NCI-H187 (cell line): ENCODE measurements around the gene GAL3ST2.
"Not testable (repeated sequence)": the region's sequence is repeated elsewhere in the genome, so short reads cannot be mapped to it uniquely, and the experiment has no call there.

Experiments
- DNase-seq, 2 experiments: peaks; one replicate each; lab custom pipeline; 2025; lab: John Stamatoyannopoulos, UW

GAL3ST2 gene

DNA sequence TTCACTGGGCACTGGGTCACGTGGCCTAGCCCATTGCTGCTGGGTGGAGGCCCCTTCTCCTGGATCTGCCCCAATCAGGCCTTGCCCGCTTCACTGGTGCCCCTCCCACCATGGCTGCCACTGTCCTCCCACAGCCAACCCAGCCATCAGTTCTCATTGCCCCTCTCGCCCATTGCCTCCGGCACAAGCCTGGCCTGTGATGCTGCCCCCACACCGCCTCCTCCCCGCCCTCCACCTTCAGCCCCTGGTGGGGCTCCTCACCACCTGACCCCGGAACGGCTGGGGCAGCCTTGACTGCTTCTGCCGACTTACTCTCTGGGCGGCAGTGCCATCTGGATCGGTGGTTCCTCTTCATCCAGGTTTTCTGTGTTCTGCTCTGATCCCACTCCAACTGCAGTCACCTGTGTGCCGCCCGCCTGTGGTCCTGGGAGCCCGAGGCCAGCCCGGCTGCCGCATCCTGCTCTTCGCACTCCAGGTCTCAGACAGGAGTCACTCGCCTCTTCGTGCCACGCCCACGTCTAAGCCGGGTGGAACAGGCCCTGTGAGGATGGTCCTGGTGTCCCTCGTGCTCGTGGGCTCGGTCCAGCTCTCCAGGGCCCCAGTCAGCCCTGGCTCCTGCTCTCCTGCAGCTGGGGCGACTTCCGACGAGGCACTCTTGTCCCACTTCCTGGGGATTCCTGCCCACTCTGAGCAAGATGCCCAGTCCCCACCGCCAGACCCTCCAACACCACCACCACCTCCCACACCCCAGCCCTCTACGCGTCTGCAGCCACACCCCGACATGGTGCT lies 28.0 kb upstream of the GAL3ST2 start:
- no peak for DNase-seq

DNA sequence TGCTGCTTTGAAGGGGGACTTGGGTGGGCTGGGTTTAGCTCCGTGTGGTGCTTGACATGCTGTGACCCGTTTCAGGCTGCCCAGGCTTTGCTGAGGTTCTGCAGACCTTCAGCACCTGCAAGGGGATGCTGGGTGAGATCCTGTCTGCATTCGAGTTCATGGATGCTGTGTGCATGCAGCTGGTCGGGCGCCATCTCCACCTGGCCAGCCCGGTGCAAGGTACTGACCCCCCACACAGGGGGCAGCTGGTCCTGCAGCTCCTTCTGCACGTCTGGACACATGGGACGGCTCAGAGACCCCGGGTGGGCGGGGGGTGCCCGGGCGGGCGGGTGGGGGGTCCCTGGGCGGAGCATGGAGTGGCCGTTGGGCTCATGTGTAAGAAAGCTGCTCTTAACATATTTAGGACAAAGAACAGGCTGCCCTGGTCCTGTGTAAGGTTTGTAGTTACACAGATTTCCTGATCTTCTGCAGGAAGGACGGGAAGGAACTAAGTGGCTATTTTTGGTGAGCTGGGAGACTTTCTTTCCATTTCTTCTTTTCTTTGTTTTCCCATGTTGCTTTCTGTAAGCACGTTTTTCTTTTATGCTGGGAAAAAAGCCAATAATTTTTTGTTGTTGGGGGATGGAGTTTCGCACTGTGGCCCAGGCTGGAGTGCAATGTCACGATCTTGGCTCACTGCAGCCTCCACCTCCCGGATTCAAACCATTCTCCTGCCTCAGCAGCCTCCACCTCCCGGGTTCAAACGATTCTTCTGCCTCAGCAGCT lies 26.4 kb upstream of the GAL3ST2 start:
- no peak for DNase-seq

DNA sequence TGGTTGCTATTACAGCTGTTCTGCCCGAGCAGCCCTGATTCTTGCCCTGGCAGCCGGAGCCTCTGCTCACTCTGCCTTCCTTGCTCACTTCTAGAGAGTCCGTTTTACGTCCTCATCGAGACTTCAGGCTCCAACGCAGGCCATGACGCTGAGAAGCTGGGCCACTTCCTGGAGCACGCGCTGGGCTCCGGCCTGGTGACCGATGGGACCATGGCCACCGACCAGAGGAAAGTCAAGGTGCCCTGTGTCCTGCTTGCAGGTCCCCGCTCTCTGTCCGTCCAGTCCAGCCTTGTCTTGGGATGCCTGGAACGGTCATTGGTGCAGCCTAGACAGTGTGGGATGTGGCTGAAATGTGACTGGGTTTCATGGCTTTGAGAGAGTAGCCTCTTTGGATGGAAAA lies 25.5 kb upstream of the GAL3ST2 start:
- no peak for DNase-seq

DNA sequence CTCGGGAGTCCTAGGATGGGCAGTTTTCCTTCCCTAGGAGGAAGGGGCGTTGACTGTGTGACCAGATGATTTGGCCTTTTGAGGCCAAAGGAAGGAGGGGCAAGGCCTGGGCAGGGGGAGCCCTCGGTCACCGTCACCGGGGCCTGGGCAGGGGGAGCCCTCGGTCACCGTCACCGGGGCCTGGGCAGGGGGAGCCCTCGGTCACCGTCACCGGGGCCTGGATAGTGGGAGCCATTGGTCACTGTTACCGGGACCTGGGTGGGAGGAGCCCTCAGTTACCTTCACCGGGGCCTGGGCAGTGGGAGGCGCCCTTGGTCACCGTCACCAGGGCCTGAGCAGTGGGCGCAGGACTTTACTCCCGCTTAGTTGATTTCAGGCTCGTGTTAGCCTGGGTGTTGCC lies 24.8 kb upstream of the GAL3ST2 start:
- no peak for DNase-seq

DNA sequence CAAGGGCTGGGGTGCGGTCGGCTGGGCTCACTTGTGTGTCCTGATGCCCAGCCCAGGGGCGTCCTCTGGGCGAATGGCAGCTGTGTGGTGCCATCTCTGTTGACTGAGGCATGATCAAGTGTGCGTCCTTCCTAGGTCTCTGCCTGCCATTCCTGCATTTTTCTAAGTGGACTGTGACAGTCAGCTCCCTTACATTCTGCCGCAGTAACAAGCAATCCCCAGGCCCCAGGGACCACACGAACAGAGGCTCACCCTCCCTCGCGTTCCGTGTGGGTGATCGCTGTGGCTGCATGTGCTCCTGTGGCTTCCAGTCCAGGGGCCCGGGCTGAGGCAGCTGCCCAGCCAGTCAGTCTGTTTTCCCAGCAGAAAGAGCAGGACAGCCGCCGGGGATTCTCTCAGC lies 24.4 kb upstream of the GAL3ST2 start:
- no peak for DNase-seq

DNA sequence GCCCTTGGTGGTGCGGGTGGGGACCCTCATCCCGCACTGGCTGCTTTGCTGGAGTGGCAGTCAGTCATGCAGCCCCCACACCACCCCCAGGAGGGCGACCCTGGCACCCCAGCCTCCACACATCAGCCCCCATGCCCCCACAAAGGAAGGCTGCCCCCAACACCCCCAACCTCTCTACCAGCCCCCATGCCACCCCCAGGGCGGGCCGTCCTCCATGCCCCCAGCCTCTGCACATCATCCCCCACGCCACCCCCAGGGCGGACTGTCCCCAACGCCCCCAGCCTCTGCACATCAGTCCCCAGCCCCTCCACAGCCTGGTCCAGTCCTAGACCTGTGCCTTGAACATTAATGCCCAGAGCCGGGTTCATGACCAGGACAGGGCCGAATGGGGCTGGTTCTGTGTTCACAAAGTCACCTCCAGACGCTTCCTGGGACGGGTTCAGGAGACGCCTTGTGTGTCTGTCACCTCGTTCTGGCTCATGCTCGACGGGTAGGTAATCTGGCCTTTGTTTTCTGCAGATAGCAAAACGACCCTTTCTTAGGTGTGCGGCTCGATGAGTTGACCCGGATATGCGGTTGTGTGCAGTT lies 23.8 kb upstream of the GAL3ST2 start:
- DNase-seq = no peak

DNA sequence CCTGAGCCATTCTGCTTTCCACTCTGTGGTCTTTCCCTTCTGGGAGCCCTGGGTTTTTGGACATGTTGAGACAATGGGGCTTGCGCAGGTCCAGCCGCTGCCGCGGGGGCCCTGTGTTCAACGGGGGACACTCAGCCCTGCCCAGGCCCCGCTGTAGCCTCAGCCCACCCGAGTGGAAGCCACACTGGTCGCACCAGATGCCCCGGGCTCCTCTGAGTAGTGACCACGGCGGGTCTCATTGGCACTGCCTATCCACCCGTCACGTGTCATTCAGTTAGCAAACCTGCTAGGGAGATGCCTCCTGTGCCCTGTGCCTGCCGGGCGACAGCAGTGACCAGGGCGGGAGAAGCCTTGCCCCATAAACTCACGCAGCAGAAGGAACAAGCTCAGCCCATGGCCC lies 23.1 kb upstream of the GAL3ST2 start:
- DNase-seq = no peak

DNA sequence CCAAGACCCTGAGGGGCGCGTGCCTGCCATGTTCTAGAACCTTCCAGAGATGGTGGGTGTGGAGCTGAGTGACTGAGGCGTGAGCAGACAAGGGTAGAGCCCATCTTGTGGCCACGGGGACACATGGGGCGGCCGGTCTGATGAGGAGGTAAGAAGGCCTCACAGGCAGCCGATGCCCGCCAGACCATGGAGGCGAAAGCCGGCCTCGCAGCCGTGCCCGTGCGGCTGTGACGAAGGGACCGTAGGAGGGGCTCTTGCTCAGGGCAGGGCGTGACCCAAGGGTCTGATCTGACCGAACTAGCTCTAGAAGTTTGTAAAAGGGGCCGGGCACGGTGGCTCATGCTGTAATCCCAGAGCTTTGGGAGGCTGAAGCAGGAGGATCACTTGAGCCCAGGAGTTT lies 22.6 kb upstream of the GAL3ST2 start:
- DNase-seq = no peak

DNA sequence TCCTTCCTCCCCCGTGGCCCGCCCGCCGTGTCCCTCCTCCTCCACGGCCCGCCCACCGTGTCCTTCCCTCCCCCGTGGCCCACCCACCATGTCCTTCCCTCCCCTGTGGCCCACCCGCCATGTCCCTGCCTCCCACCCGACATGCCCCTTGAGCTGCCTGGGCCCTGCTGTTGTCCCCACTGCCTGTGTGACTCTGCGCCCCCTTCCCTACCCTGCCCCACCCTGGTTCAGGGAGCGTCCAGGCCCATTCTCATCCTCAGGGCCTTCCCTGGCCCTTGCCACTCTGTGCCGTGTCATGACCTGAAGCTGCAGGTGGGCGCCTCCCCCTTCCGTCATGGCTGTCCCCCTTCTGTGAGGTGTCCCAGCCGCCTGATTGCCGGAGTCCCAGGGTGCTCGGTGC lies 21.5 kb upstream of the GAL3ST2 start:
- DNase-seq = no peak

DNA sequence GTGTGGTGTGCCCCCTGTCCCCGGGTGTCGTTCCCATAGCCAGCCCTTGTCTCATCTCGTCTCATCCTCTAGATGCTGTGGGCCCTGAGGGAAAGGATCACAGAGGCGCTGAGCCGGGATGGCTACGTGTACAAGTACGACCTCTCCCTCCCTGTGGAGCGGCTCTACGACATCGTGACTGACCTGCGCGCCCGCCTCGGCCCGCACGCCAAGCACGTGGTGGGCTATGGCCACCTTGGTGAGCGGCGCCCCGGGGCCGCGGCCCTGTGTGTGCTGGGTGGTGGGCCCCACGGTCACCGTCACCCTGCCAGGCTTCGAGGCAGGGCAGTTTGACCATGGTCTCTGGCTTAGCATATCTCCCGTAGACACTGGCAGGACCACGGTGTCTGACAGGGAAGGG lies 20.8 kb upstream of the GAL3ST2 start:
- no peak for DNase-seq

DNA sequence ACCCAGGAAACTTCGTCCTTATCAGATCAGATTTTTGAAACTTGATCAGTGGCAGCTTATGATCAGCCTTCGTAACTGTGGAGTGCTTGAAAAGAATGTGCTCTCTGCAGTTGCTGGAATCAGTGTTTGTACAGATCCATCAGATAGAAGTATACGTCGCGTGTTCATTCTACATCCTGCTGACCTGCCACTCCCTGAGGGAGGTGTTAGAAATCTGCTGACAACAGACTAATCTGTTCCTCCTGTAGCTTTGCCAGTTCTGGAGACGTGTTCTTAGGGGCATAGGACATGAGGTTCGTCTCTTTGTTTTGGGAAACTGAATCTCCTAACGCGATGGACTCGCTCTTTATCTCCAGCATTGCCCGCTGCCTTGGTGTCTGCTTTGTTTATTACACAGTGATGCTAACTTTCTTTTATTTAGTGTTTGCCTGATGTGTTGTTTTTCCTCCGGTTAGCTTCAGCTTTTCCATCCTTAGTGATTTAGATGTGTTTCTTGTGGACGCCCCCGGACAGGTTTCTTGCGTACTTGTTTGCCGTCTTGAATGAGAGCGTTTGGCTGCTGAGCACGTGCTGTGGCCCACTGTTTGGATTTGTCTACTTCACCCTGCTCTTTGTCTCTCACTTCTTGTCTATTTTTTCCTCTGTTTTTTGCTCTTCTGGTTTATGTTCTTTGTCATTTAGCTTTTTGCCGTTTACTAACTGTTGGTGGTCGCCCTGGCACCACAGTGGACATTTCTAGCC lies 17.4 kb upstream of the GAL3ST2 start:
- DNase-seq = no peak

DNA sequence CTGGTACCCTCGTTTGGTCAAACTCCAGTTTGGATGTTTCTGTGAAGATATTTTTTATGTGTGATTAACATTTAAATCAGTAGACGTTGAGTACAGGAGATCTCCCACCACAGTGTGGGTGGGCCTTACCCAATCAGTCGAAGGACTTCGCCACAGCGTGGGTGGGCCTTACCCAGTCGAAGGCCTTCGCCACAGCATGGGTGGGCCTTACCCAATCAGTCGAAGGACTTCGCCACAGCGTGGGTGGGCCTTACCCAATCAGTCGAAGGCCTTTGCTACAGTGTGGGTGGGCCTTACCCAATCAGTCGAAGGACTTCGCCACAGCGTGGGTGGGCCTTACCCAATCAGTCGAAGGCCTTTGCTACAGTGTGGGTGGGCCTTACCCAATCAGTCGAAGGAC lies 16.7 kb upstream of the GAL3ST2 start:
- DNase-seq = not testable (repeated sequence)

DNA sequence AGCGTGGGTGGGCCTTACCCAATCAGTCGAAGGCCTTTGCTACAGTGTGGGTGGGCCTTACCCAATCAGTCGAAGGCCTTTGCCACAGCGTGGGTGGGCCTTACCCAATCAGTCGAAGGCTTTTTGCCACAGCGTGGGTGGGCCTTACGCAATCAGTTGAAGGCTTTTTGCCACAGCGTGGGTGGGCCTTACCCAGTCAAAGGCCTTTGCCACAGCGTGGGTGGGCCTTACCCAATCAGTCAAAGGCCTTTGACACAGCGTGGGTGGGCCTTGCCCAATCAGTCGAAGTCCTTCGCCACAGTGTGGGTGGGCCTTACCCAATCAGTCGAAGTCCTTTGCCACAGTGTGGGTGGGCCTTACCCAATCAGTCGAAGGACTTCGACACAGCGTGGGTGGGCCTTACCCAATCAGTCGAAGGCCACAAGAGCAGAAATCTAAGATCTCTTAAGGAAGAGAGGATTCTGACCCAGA lies 16.3 kb upstream of the GAL3ST2 start:
- no peak for DNase-seq

DNA sequence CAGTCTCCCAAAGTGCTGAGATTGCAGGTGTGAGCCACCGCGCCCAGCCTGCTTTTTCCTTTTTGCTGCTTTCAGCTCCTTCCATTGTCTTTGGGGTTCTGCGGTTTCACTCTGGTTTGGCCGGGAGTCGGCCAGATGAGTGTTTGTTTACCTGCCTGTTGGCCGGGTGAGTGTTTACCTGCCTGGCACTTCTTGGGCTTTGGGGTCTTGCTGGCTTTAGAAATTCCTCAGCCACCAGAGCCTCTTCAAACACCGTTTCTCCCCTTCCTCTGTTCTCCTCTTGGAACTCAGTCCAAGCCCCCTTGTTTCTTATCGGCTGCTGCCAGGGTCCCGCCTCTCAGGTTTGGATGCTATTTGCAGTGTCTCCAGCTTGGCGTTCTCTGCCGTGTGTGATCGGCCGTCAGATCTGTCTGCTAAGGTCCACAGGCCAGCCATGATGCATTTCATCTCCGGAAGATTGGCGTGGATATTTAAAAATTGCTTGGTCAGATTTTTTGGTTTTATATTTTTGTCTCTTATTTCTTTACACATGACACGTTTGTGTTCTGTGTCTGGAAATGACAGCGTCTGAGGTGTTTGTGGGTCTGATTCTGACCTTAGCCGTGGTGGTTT lies 14.2 kb upstream of the GAL3ST2 start:
- no peak for DNase-seq

DNA sequence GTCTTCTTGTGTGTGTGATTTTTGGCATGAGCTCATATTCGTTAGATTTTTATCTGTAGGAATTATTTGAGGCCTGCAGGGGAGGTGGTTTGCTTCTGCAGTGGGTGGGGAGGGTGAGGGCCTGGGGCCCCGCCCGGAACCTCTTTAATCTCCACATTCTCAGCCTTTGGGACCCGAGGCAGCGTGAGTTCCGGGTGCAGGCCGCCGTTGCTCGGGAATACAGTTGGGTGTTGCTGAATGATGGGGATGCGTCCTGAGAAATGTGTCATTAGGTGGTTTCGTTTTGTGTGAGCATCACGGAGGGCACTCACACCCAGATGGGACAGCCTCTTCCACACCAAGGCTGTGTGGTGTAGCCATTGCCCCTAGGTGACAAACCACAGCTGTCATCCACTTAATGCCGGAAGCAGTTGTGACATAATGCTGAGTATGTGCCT lies 13.7 kb upstream of the GAL3ST2 start:
- no peak for DNase-seq

DNA sequence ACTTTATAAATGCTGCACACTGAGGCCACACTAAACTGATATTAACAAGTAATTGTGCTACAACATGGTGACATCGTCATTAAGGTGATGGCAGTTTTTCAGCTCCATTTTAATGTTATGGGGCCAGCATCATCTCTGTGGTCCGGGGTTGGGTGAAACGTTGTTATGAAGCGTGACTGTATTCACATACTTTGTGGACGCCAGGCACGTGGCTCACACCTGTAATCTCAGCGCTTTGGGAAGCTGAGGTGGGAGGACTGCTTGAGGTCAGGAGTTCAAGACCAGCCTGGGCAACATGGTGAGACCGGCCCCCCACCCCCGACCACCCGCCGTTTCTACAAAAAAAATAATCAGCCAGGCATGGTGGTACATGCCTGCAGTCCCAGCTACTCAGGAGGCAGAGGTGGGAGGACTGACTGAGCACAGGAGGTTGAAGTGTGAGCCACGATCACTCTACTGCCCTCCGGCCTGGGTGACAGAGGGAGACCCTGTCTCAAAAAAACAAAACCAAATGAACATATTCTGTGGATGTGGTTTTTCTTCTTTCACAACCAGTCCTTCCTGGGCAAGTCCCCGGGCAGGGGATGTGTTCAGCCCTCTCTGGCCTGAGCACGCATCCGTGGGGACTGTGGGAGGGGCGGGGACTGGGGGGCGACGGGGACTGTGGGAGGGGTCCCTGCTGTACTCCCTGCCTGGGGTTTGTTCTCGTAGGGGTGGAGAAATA lies 12.9 kb upstream of the GAL3ST2 start:
- no peak for DNase-seq

DNA sequence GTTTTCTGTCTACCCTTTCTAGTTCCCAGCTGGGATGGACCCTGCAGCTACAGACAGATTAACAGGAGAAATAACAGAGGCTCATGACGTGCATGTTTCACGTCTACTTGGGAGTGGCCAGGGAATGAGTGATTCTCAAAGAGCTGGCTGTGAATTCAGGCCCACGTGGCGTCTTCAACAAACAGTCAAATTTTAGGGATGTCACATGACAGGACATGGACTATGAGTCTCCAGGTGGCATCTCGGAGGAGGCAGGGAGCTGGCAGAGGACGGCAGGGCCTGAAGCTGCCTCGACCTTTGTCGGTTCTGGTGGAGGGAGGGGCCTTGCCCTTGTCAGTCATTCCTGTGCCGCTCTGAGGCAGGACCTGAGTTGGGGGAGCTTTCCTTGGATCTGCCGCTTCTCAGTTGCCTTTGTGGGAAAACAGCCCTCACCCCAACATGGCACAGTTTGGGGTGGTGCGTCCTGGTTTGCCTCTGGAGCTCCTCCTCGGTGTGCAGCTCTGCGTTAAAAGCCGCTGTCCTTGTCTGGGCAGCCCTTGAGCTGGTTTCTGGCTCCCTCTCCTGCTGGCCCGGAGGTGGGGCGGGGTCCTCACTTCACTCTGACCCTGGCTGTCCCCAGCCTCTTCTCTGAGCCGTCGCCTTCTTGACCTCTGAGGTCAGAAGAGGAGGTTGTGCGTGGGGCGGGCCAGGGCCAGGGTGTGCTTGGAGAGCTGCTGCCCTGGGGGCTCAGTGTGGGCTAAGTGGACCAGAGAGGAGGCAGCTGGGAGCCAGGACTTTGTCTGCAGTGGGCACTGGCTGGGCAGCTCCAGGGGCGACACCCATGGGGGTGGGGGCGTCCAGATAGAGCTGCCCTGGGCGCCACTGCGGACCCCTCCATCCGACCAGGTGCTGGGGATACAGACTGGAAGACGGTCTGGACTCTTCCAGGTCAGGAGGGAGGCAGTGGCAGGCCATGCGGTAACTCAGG lies 12.1 kb upstream of the GAL3ST2 start:
- no peak for DNase-seq

DNA sequence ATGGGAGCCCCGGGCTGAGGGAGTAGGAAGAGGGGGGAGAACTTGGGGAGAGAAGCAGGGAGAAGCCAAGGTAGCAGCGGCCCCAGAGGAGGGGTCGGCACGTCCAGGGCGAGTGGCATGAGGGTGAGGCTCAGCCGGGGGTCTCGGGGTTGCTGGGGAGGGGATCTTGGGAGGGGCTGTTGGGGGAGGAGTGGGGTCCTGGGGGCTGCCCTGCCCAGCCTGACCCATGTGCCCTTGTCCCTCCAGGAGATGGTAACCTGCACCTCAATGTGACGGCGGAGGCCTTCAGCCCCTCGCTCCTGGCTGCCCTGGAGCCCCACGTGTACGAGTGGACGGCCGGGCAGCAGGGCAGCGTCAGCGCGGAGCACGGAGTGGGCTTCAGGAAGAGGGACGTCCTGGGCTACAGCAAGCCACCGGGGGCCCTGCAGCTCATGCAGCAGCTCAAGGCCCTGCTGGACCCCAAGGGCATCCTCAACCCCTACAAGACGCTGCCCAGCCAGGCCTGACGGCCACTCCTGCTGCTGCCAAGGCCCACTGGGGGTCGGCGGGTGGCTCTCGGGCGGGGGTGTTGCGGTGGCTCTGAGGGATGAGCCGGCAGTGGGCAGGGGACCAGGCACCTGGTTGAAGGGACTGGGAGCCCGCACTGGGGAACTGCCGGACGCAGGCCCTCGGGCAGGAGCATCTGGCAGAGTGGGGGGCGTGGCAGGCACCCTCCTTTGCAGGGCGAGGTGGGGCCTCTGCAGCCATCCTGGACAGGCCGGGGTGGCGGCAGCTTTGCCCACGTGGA lies 9.0 kb upstream of the GAL3ST2 start:
- DNase-seq = no peak

DNA sequence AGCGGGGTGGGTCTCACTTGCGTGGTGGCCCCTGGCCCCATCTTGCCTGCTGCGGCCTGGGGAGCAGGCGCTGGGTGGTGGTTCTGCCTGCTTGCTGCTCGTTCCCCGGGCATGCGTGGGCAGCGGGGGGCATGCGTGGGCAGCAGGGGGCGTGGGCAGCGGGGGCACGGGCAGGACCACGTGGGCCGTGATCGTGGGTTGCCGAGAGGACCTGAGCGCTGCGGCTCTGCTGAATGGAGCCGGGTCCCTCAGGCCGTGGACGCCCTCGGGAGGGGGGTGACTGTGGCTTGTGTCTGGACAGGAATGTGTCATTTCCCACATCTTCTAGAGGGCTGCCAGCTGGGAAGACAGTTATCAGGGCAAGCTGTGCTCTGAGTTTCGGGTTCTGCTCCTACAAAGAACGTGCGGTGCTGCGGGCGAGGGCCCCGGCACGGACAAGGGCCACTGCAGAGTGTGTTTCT lies 8.3 kb upstream of the GAL3ST2 start:
- no peak for DNase-seq
